ENCODE results near the gene ACP7. TPM values are rescaled to one million over a fixed set of nuclear protein-coding genes. Genes with fewer than 3 reads are reported as not detected.

Gene ACP7
- total and polyA plus RNA-seq, 10 of the 15 experiments (the other 5 are each of a cell fraction or from before 2014, with no cell fraction given): not detected

DNA sequence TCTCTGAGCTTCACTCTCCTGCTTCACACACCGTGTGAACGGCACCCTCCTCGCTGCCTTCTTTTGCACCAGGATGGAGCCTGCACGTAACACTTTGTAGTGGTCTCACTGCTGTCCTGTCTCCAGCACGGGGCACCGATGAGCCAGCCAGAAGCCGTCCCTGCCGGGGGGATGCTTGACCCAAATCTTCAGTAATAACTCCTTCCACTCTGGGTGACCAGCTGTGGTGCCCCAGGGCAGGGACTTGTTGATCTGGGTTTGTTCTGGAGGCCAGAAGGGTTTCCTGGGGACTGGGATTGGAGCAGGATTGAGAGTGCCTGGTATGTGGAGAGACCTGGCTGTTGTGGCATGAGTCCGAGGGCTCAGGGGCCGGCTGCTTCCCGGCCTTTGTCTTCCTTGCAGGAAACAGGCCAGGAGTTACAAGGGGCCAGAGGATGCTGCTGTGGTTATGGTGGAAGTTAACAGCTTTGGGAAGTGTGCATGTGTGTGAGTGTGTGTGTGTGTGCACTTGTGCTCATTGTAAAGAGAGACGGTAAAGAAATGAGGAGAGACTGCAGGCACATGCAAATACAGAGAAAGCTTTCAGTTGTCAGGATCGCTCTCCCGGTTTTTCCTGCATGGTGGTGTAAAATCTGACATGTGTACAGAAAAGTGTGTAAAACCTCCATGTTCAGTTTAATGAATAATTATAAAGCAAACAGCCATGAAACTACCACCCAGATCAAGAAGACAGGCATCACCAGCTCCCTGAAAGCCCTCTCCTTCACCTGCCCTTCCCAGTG, 60.3 kb downstream of the ACP7 start:
- H3K79me2 ChIP-seq (ENCODE audit: control insufficient read depth, insufficient read depth, low read length): no peaks in the 10 kb centered on the region
- no peak for ATAC-seq
- no TSS peak for BruUV-seq (replicated peaks)
- H3K4me2 ChIP-seq (ENCODE audit: control insufficient read depth, insufficient read depth): no peak overlapping the region
- FAIRE-seq: no peak
- ChIA-PET SMC1A (ENCODE audit: uncharacterized antibody, unreplicated experiment) (interaction anchor here (0.7 to 1.1 kb wide), 2 partner anchors 11 to 18 kb away, joined by 4 read pairs; no protein-coding TSS in a partner anchor), RAD21 (ENCODE audit: unreplicated experiment) (no interaction called here), POLR2A (interaction anchor here (0.6 kb wide), 1 partner anchor 13 kb away, joined by 3 read pairs; no protein-coding TSS in a partner anchor), CTCF (no interaction called here)
- 0 out of 2 replicates have a peak, but pooled peaks cover 4% of the 10 kb centered on the region for H3K4me1 ChIP-seq (ENCODE audit: control insufficient read depth, insufficient read depth, low read length)
- H2AFZ ChIP-seq (ENCODE audit: control insufficient read depth, low read depth, low read length): no peak overlapping the region
- 83% methylated on average over 14 of the region's 14 CpGs for WGBS (ENCODE audit: insufficient coverage, insufficient replicate concordance, low lambda C conversion rate, missing lambda C conversion rate)
- no peak for DNase-seq (ENCODE audit: low read depth, low spot score)
- in situ Hi-C loops (cut with MboI): no loop called here
- no peak overlapping the region for H3K4me3 ChIP-seq
- H3K36me3 ChIP-seq (ENCODE audit: control insufficient read depth in 2 of 2, insufficient read depth in 2 of 2, low read length in 1 of 2): peaks cover 0 to 4% of the 10 kb centered on the region in 2 experiments; a peak in 2 of 4 replicates
- H3K27ac ChIP-seq (ENCODE audit: control insufficient read depth, insufficient read depth): no peak overlapping the region
- H3K9ac ChIP-seq (ENCODE audit: control insufficient read depth, insufficient read depth, low read length): no peak overlapping the region
- H3K27me3 ChIP-seq (replicated peaks in 1 of 2; ENCODE audit: control insufficient read depth in 2 of 2, insufficient read depth in 2 of 2, low read length in 1 of 2): no peaks in the 10 kb centered on the region
- H4K20me1 ChIP-seq (ENCODE audit: control insufficient read depth, insufficient read depth): no peaks in the 10 kb centered on the region
- intact Hi-C loops (cut with micrococcal nuclease; ENCODE audit: unreplicated experiment): no loop called here
- no peaks in the 10 kb centered on the region for H3K9me3 ChIP-seq (replicated peaks; ENCODE audit: control insufficient read depth, insufficient read depth, low read length)
- TF ChIP-seq MYC (IDR thresholded peaks at IDR 0.05; ENCODE audit: insufficient read depth, insufficient read length, insufficient replicate concordance, low read length, severe bottlenecking): no peak
- TF ChIP-seq, protein P1, sequence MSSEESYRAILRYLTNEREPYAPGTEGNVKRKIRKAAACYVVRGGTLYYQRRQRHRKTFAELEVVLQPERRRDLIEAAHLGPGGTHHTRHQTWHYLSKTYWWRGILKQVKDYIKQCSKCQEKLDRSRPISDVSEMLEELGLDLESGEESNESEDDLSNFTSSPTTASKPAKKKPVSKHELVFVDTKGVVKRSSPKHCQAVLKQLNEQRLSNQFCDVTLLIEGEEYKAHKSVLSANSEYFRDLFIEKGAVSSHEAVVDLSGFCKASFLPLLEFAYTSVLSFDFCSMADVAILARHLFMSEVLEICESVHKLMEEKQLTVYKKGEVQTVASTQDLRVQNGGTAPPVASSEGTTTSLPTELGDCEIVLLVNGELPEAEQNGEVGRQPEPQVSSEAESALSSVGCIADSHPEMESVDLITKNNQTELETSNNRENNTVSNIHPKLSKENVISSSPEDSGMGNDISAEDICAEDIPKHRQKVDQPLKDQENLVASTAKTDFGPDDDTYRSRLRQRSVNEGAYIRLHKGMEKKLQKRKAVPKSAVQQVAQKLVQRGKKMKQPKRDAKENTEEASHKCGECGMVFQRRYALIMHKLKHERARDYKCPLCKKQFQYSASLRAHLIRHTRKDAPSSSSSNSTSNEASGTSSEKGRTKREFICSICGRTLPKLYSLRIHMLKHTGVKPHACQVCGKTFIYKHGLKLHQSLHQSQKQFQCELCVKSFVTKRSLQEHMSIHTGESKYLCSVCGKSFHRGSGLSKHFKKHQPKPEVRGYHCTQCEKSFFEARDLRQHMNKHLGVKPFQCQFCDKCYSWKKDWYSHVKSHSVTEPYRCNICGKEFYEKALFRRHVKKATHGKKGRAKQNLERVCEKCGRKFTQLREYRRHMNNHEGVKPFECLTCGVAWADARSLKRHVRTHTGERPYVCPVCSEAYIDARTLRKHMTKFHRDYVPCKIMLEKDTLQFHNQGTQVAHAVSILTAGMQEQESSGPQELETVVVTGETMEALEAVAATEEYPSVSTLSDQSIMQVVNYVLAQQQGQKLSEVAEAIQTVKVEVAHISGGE (CRISPR knock-in tag; IDR thresholded peaks at IDR 0.05): no peak
- TF ChIP-seq IKZF2 (IDR thresholded peaks at IDR 0.05): no peak
- TF ChIP-seq BHLHE40 (IDR thresholded peaks at IDR 0.05; ENCODE audit: borderline replicate concordance in 1 of 2, low read depth in 2 of 2, low read length in 1 of 2): no peak
- TF ChIP-seq MTA2 (IDR thresholded peaks at IDR 0.05; ENCODE audit: low read depth): no peak
- TF ChIP-seq, protein P2, sequence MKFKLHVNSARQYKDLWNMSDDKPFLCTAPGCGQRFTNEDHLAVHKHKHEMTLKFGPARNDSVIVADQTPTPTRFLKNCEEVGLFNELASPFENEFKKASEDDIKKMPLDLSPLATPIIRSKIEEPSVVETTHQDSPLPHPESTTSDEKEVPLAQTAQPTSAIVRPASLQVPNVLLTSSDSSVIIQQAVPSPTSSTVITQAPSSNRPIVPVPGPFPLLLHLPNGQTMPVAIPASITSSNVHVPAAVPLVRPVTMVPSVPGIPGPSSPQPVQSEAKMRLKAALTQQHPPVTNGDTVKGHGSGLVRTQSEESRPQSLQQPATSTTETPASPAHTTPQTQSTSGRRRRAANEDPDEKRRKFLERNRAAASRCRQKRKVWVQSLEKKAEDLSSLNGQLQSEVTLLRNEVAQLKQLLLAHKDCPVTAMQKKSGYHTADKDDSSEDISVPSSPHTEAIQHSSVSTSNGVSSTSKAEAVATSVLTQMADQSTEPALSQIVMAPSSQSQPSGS (IDR thresholded peaks at IDR 0.05; ENCODE audit: low read length): no peak
- TF ChIP-seq RELA (IDR thresholded peaks at IDR 0.05; ENCODE audit: borderline replicate concordance, partially characterized antibody): no peak
- TF ChIP-seq, protein P3, sequence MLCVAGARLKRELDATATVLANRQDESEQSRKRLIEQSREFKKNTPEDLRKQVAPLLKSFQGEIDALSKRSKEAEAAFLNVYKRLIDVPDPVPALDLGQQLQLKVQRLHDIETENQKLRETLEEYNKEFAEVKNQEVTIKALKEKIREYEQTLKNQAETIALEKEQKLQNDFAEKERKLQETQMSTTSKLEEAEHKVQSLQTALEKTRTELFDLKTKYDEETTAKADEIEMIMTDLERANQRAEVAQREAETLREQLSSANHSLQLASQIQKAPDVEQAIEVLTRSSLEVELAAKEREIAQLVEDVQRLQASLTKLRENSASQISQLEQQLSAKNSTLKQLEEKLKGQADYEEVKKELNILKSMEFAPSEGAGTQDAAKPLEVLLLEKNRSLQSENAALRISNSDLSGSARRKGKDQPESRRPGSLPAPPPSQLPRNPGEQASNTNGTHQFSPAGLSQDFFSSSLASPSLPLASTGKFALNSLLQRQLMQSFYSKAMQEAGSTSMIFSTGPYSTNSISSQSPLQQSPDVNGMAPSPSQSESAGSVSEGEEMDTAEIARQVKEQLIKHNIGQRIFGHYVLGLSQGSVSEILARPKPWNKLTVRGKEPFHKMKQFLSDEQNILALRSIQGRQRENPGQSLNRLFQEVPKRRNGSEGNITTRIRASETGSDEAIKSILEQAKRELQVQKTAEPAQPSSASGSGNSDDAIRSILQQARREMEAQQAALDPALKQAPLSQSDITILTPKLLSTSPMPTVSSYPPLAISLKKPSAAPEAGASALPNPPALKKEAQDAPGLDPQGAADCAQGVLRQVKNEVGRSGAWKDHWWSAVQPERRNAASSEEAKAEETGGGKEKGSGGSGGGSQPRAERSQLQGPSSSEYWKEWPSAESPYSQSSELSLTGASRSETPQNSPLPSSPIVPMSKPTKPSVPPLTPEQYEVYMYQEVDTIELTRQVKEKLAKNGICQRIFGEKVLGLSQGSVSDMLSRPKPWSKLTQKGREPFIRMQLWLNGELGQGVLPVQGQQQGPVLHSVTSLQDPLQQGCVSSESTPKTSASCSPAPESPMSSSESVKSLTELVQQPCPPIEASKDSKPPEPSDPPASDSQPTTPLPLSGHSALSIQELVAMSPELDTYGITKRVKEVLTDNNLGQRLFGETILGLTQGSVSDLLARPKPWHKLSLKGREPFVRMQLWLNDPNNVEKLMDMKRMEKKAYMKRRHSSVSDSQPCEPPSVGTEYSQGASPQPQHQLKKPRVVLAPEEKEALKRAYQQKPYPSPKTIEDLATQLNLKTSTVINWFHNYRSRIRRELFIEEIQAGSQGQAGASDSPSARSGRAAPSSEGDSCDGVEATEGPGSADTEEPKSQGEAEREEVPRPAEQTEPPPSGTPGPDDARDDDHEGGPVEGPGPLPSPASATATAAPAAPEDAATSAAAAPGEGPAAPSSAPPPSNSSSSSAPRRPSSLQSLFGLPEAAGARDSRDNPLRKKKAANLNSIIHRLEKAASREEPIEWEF (IDR thresholded peaks at IDR 0.05; ENCODE audit: insufficient replicate concordance, low read depth, low read length): no peak
- TF ChIP-seq CHD2 (IDR thresholded peaks at IDR 0.05; ENCODE audit: borderline replicate concordance, low read depth, low read length): no peak
- TF ChIP-seq SIX5 (IDR thresholded peaks at IDR 0.05; ENCODE audit: low read depth, low read length, severe bottlenecking): no peak
- TF ChIP-seq SMAD1 (IDR thresholded peaks at IDR 0.05; ENCODE audit: low read depth, partially characterized antibody): no peak
- no peak for TF ChIP-seq NFYB (IDR thresholded peaks at IDR 0.05; ENCODE audit: insufficient read depth, low read depth, low read length)
